A673 (cell line): ENCODE measurements around the gene ERI3. TPM values are rescaled to one million over a fixed set of nuclear protein-coding genes. Genes with fewer than 3 reads are reported as not detected.

Experiments
- BruUV-seq: library from RNA; stranded (reverse); fragments of 400-500 nt; replicated peaks from 2 replicates; lab custom pipeline; 2021; lab: Mats Ljungman, UMichigan
- CTCF ChIA-PET: fragments of 300-600 bp; sonication (Branson Sonifier 250); formaldehyde crosslinking; loops from one replicate; lab custom pipeline; 2022; ENCODE audit warnings: antibody characterized with exemption; lab: Charles Lee
- POLR2A ChIA-PET: fragments of 300-600 bp; sonication (Branson Sonifier 250); formaldehyde crosslinking; loops from one replicate; lab custom pipeline; 2022; ENCODE audit warnings: antibody characterized with exemption; ENCODE audit not compliant: low non-redundant PET; lab: Charles Lee
- DNase-seq: peaks from one replicate; pipeline ENCODE4 v3.0.0-alpha.2; 2015; ENCODE audit warnings: low spot score
- H3K27ac ChIP-seq: fragments of 200-600 bp; sonication (generic); 2 replicates; pipeline ENCODE4 v1.5.1; 2016; ENCODE audit warnings: mixed run types, low read depth, mild to moderate bottlenecking, mixed read lengths, antibody characterized with exemption, low read length; ENCODE audit not compliant: poor library complexity, severe bottlenecking
- H3K27me3 ChIP-seq: fragments of 200-600 bp; sonication (generic); replicated peaks from 2 replicates; pipeline ENCODE4 v1.6.1; 2017; ENCODE audit warnings: mixed run types, low read depth, mild to moderate bottlenecking, mixed read lengths, antibody characterized with exemption, low read length; ENCODE audit not compliant: insufficient read depth, poor library complexity
- H3K36me3 ChIP-seq: fragments of 200-600 bp; sonication (generic); 2 replicates; pipeline ENCODE4 v1.6.1; 2016; ENCODE audit warnings: mixed run types, mild to moderate bottlenecking, mixed read lengths, antibody characterized with exemption, low read length; ENCODE audit not compliant: insufficient read depth, poor library complexity, severe bottlenecking
- H3K4me1 ChIP-seq: fragments of 200-600 bp; sonication (generic); 2 replicates; pipeline ENCODE4 v1.6.1; 2017; ENCODE audit warnings: mixed run types, mild to moderate bottlenecking, mixed read lengths, antibody characterized with exemption, low read length; ENCODE audit not compliant: insufficient read depth, poor library complexity, severe bottlenecking
- H3K4me3 ChIP-seq: fragments of 200-600 bp; sonication (generic); 2 replicates; pipeline ENCODE4 v1.5.1; 2016; ENCODE audit warnings: low read depth, mixed run types, mild to moderate bottlenecking, mixed read lengths, low read length; ENCODE audit not compliant: poor library complexity, severe bottlenecking
- H3K9me3 ChIP-seq: fragments of 200-600 bp; sonication (generic); 2 replicates; pipeline ENCODE4 v1.6.1; 2016; ENCODE audit warnings: mixed run types, low read depth, mild to moderate bottlenecking, mixed read lengths, antibody characterized with exemption, low read length; ENCODE audit not compliant: poor library complexity, severe bottlenecking
- EZH2 ChIP-seq: fragments of 200-600 bp; sonication (generic); IDR thresholded peaks from 2 replicates; pipeline ENCODE4 v1.6.1; 2017; ENCODE audit warnings: borderline replicate concordance, low read depth, mild to moderate bottlenecking, mixed read lengths, antibody characterized with exemption, low read length; ENCODE audit not compliant: poor library complexity, severe bottlenecking
- intact Hi-C: fragments of 100-400 bp; cut with micrococcal nuclease; formaldehyde crosslinking; loops from one replicate; pipeline ENCODE4 v1.10.0; 2022; ENCODE audit not compliant: unreplicated experiment
- total RNA-seq: library from RNA; stranded (reverse); gene quantifications from 2 replicates; pipeline ENCODE4 v1.2.3, GENCODE V29; 2021
- TF ChIP-seq, protein P1 (sequence below): fragments of 300-800, 200-600 bp; sonication (generic); conservative IDR thresholded peaks from 2 replicates; pipeline ENCODE4 v1.5.1; 2017; ENCODE audit warnings: low read depth, mild to moderate bottlenecking, antibody characterized with exemption, low read length, moderate library complexity, mixed read lengths

The ERI3 gene
- total RNA-seq, 1 experiment from 2014 or later, result 97.9 TPM

GRCh38 chr1:44361478-44361877 is 6.4 kb upstream of the ERI3 start:
- DNase-seq, result no peak
- H3K27ac ChIP-seq, result no peak overlapping the region
- H3K4me1 ChIP-seq, result no peaks in the 10 kb centered on the region
- BruUV-seq, result no TSS peak
- TF ChIP-seq, protein P1, sequence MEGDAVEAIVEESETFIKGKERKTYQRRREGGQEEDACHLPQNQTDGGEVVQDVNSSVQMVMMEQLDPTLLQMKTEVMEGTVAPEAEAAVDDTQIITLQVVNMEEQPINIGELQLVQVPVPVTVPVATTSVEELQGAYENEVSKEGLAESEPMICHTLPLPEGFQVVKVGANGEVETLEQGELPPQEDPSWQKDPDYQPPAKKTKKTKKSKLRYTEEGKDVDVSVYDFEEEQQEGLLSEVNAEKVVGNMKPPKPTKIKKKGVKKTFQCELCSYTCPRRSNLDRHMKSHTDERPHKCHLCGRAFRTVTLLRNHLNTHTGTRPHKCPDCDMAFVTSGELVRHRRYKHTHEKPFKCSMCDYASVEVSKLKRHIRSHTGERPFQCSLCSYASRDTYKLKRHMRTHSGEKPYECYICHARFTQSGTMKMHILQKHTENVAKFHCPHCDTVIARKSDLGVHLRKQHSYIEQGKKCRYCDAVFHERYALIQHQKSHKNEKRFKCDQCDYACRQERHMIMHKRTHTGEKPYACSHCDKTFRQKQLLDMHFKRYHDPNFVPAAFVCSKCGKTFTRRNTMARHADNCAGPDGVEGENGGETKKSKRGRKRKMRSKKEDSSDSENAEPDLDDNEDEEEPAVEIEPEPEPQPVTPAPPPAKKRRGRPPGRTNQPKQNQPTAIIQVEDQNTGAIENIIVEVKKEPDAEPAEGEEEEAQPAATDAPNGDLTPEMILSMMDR, result no peak
- no peak for TF ChIP-seq EZH2
- ChIA-PET CTCF (no interaction called here), POLR2A (no interaction called here)
- no peaks in the 10 kb centered on the region for H3K36me3 ChIP-seq
- no peaks in the 10 kb centered on the region for H3K9me3 ChIP-seq
- intact Hi-C loops, result no loop called here
- no peaks in the 10 kb centered on the region for H3K27me3 ChIP-seq
- no peak overlapping the region for H3K4me3 ChIP-seq

DNA sequence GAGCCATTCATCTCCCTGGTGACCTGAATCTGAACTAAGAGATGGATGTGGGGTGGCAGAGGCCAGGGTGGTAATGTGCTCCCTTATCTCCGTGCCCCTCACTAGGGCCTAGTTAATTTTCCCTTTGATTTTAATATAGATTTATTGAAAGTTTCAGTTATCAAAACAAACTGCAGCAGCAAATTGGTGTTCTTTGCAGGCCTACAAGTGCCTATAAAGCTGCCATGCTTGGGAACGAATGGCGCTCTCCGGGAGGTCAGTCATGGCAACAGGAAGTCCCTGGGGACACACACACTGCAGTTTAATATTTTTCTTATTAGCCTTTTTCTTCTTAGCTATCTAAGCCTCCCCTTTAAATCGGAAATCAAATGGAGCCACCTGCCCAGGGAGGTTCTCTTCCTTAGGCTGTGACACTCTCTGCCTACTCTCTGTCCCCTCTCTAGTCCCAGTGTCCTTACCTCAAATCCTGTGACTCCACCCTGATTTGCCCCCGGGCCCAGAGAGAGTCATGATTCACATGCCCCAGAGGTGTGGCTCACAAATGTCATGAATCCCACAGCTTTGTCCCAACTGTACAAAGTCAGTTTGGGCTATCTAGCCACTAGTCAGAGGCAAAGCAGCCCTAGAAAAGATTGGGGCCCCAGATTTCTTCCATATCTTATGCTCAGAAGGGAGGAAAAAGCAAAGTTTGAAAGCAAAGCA is 4.3 kb upstream of the ERI3 start:
- BruUV-seq, result no TSS peak
- Histone ChIP-seq H3K4me1 (peaks cover under 1% of the 10 kb centered on the region), H3K9me3 (no peaks in the 10 kb centered on the region), H3K27ac (no peak overlapping the region), H3K36me3 (no peaks in the 10 kb centered on the region), H3K27me3 (no peaks in the 10 kb centered on the region), H3K4me3 (no peak overlapping the region)
- intact Hi-C loops, result no loop called here
- TF ChIP-seq, protein P1, result no peak
- no peak for TF ChIP-seq EZH2
- no peak for DNase-seq
- CTCF ChIA-PET, result no interaction called here
- POLR2A ChIA-PET, result no interaction called here

- no peak for TF ChIP-seq EZH2
- TF ChIP-seq, protein P1, result no peak
- Histone ChIP-seq H3K27ac (no peak overlapping the region), H3K4me1 (peaks cover 8% of the 10 kb centered on the region), H3K4me3 (no peak overlapping the region), H3K9me3 (no peaks in the 10 kb centered on the region), H3K27me3 (no peaks in the 10 kb centered on the region), H3K36me3 (no peaks in the 10 kb centered on the region)
- no peak for DNase-seq
- intact Hi-C loops, result no loop called here
- ChIA-PET CTCF (interaction anchor here (0.6 kb wide), 1 partner anchor 27 kb away, joined by 3 read pairs; no protein-coding TSS in a partner anchor), POLR2A (no interaction called here)
- no TSS peak for BruUV-seq
These were observed 2.7 kb upstream of the ERI3 start for GRCh38 chr1:44357710-44358109.
